Chondrocyte (in vitro differentiated cells): ENCODE data around the gene SPOCK3. TPM values are rescaled to one million over a fixed set of nuclear protein-coding genes. Genes with fewer than 3 reads are reported as not detected.

Source experiments
- DNase-seq: peaks from one replicate; pipeline ENCODE4 v3.0.0; 2021; ENCODE audit warnings: mixed read lengths, low spot score
- H3K27ac Mint-ChIP-seq: one replicate; pipeline ENCODE4 v1.8.0; 2021; ENCODE audit warnings: mild to moderate bottlenecking, moderate library complexity, mixed read lengths; ENCODE audit not compliant: unreplicated experiment
- H3K27me3 Mint-ChIP-seq: 2 replicates; pipeline ENCODE4 v1.8.0; 2021; ENCODE audit warnings: low read depth, mixed read lengths
- H3K36me3 Mint-ChIP-seq: 2 replicates; pipeline ENCODE4 v1.8.0; 2021; ENCODE audit warnings: low read depth, mixed read lengths
- H3K4me1 Mint-ChIP-seq: 2 replicates; pipeline ENCODE4 v1.8.0; 2021; ENCODE audit warnings: low read depth, mild to moderate bottlenecking, mixed read lengths
- H3K4me3 Mint-ChIP-seq: one replicate; pipeline ENCODE4 v1.8.0; 2021; ENCODE audit warnings: mild to moderate bottlenecking, moderate library complexity, mixed read lengths; ENCODE audit not compliant: unreplicated experiment
- H3K9me3 Mint-ChIP-seq: 2 replicates; pipeline ENCODE4 v1.8.0; 2021; ENCODE audit warnings: low read depth, mixed read lengths
- total RNA-seq: library from RNA; stranded (reverse); gene quantifications from 3 replicates; pipeline ENCODE4 v1.2.1, GENCODE V29; 2021
- TF ChIP-seq, protein P1 (sequence below): fragments of 200-600 bp; sonication (generic); IDR thresholded peaks from 2 replicates; pipeline ENCODE4 v1.5.0; 2021; ENCODE audit warnings: antibody characterized with exemption, mild to moderate bottlenecking, moderate library complexity

Gene SPOCK3
- total RNA-seq, 1 donor from 2014 or later, result not detected

DNA sequence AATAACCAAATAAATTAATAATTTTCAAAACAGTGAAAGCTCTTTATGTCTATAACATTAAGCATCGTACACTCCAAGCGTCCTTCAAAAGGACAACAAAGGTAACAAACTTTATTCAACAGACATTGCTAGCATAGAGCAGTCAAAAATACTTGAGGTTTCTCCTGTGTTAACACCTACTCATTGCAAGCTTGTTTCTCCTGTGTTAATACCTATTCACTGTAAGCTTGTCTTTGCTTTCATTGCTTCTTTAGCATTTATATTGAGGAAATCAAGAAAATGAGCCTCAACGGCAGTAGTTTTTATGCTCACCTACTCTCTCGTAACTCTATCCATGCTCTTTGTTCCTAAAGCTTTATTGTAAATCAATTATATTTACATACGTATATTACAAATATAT, 3.5 kb downstream of the SPOCK3 start:
- no peaks in the 10 kb centered on the region for H3K9me3 Mint-ChIP-seq
- DNase-seq, result no peak
- no peak overlapping the region for H3K4me3 Mint-ChIP-seq
- peaks cover 53% of the 10 kb centered on the region for H3K27me3 Mint-ChIP-seq
- TF ChIP-seq, protein P1, sequence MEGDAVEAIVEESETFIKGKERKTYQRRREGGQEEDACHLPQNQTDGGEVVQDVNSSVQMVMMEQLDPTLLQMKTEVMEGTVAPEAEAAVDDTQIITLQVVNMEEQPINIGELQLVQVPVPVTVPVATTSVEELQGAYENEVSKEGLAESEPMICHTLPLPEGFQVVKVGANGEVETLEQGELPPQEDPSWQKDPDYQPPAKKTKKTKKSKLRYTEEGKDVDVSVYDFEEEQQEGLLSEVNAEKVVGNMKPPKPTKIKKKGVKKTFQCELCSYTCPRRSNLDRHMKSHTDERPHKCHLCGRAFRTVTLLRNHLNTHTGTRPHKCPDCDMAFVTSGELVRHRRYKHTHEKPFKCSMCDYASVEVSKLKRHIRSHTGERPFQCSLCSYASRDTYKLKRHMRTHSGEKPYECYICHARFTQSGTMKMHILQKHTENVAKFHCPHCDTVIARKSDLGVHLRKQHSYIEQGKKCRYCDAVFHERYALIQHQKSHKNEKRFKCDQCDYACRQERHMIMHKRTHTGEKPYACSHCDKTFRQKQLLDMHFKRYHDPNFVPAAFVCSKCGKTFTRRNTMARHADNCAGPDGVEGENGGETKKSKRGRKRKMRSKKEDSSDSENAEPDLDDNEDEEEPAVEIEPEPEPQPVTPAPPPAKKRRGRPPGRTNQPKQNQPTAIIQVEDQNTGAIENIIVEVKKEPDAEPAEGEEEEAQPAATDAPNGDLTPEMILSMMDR, result no peak
- no peak overlapping the region for H3K27ac Mint-ChIP-seq
- H3K36me3 Mint-ChIP-seq, result no peaks in the 10 kb centered on the region
- H3K4me1 Mint-ChIP-seq, result peaks cover 18% of the 10 kb centered on the region

DNA sequence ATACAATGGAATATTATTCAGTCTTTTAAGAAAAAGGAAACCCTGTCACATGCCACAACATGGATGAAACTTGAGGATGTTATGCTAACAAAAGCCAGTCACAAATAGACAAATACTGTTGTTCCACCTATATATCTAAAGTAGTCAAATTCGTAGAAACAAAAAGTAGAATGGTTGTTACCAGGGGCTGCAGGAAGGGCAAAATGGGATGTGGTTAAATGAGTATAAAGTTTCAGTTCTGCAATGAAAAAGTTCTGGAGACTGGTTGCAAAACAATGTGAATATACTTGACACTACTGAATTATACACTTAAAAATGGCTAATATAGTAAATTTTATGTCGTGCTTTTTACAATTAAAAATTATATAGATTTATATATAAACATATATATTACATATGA, 12.2 kb downstream of the SPOCK3 start:
- H3K36me3 Mint-ChIP-seq, result no peaks in the 10 kb centered on the region
- TF ChIP-seq, protein P1, result no peak
- no peak overlapping the region for H3K27ac Mint-ChIP-seq
- H3K9me3 Mint-ChIP-seq, result no peaks in the 10 kb centered on the region
- no peak overlapping the region for H3K4me3 Mint-ChIP-seq
- DNase-seq, result no peak
- H3K4me1 Mint-ChIP-seq, result no peaks in the 10 kb centered on the region
- peaks cover 8% of the 10 kb centered on the region for H3K27me3 Mint-ChIP-seq

DNA sequence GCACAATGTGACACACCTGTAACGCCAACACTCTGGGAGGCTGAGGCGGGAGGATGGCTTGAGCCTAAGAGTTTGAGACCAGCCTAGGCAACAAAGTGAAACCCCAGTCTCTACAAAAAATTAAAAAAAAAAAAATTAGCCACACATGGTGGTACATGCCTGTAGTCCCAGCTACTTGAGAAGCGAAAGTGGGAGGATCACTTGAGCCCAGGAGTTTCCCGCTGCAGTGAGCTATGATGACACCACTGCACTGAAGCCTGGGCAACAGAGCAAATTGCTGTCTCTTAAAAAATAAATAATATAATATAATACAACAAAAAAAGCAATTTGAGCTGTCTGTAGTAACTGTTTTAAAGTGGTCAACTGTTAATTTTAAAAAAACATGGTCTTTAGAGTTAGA, 13.2 kb downstream of the SPOCK3 start:
- H3K36me3 Mint-ChIP-seq, result no peaks in the 10 kb centered on the region
- TF ChIP-seq, protein P1, result no peak
- H3K9me3 Mint-ChIP-seq, result no peaks in the 10 kb centered on the region
- DNase-seq, result no peak
- no peak overlapping the region for H3K27ac Mint-ChIP-seq
- no peak overlapping the region for H3K4me3 Mint-ChIP-seq
- peaks cover 7% of the 10 kb centered on the region for H3K27me3 Mint-ChIP-seq
- H3K4me1 Mint-ChIP-seq, result no peaks in the 10 kb centered on the region

DNA sequence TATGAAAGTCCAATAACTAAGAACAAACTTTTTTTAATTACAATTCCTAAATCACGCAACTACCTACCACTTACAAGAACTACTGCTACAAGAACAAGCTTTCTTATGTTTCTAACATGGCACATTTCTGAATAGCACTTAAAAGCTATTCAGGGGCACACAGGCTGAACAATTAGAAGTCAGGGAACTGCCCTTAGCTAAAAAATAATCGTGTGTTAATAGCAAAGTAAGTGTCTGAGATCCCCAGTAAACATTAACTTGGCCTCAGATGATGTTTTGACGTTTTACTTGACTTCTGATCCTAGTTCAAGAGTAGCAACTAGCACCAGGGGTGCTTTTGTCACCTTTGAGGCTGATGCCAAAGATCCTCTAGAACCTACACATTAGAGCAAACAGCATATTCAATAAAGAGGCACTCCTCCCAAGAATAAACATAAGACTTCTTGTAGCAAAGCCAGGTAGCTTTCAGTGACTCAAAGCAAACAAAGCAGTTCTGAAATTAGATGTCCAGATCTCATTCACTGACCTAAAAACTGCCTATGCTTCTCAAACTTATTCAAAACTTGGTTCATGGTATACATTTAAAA, 16.2 kb downstream of the SPOCK3 start:
- H3K9me3 Mint-ChIP-seq, result no peaks in the 10 kb centered on the region
- no peaks in the 10 kb centered on the region for H3K36me3 Mint-ChIP-seq
- H3K27me3 Mint-ChIP-seq, result peaks cover 11% of the 10 kb centered on the region
- H3K4me3 Mint-ChIP-seq, result no peak overlapping the region
- TF ChIP-seq, protein P1, result no peak
- H3K27ac Mint-ChIP-seq, result no peak overlapping the region
- no peak for DNase-seq
- H3K4me1 Mint-ChIP-seq, result no peaks in the 10 kb centered on the region

DNA sequence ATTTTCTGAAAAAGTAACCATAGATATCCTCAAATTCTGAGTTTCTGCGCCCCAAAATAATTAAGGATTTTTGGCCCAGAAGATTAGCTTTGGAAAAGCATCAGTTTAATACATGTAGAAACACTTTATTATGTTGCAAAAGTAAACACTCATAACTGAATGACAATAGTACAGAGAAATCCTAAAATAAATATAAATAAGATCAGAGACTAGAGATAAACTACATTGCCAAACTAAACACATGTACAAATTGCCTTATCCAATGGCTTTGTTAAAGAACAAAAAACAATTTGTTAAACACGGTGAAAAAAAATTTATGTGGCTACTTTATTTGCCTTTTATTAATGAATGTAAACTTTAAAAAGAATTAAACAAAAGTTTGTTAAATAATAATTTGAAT, 17.5 kb downstream of the SPOCK3 start:
- no peaks in the 10 kb centered on the region for H3K4me1 Mint-ChIP-seq
- no peak for DNase-seq
- no peaks in the 10 kb centered on the region for H3K9me3 Mint-ChIP-seq
- TF ChIP-seq, protein P1, result no peak
- no peak overlapping the region for H3K4me3 Mint-ChIP-seq
- H3K36me3 Mint-ChIP-seq, result no peaks in the 10 kb centered on the region
- H3K27me3 Mint-ChIP-seq, result peaks cover 11% of the 10 kb centered on the region
- H3K27ac Mint-ChIP-seq, result no peak overlapping the region
